HCT116 (cell line): ENCODE results near the gene FAM131A. TPM values are rescaled to one million over a fixed set of nuclear protein-coding genes. Genes with fewer than 3 reads are reported as not detected.

Experiments used
- ATAC-seq: fragments of 200-7000 bp; cut with Tn5 transposase; 2 replicates; pipeline ENCODE4 v1.9.1; 2020; ENCODE audit warnings: mild to moderate bottlenecking, moderate library complexity
- BruUV-seq: library from RNA; stranded (reverse); fragments of 400-500 nt; replicated peaks from 2 replicates; lab custom pipeline; 2021; lab: Mats Ljungman, UMichigan
- CTCF ChIA-PET: fragments of 300-600 bp; sonication (Branson Sonifier 250); formaldehyde crosslinking; loops from one replicate; lab custom pipeline; 2021; ENCODE audit warnings: antibody characterized with exemption; lab: Charles Lee
- POLR2A ChIA-PET: fragments of 300-600, 350-600 bp; sonication (Branson Sonifier 250); formaldehyde crosslinking; loops from one replicate; lab custom pipeline; 2021; ENCODE audit warnings: antibody characterized with exemption; lab: Charles Lee
- RAD21 ChIA-PET, 2 experiments: fragments of 300-600 bp; sonication (Branson Sonifier 250); formaldehyde crosslinking; loops; one replicate each; lab custom pipeline; 2023; ENCODE audit warnings: low total read pairs in 2 of 2; ENCODE audit not compliant: uncharacterized antibody in 2 of 2, unreplicated experiment in 2 of 2, low non-redundant PET in 1 of 2; lab: Charles Lee
- DNase-seq: peaks from one replicate; pipeline ENCODE4 v3.0.0-alpha.2; 2010; ENCODE audit warnings: low read depth, low spot score
- H2AFZ ChIP-seq: fragments of 200-600 bp; shearing (Covaris generic), sonication (generic); 2 replicates; pipeline ENCODE4 v1.6.1; 2017; ENCODE audit warnings: low read depth, mixed run types, mixed read lengths, antibody characterized with exemption, low read length; ENCODE audit not compliant: poor library complexity, severe bottlenecking
- H3K27ac ChIP-seq: 2 replicates; pipeline ENCODE4 v1.5.1; 2012; ENCODE audit warnings: low read depth, low read length
- H3K27me3 ChIP-seq: fragments of 200-600 bp; sonication (generic); 2 replicates; pipeline ENCODE4 v1.6.1; 2016; ENCODE audit warnings: mixed run types, low read length, mixed read lengths; ENCODE audit not compliant: insufficient read depth
- H3K36me3 ChIP-seq, 2 experiments: fragments of 200-500 bp in 1 of 2; fragments of 200-600 bp in 1 of 2; sonication (Bioruptor generic) in 1 of 2; sonication (generic) in 1 of 2; 2 replicates each; pipeline versions ENCODE4 v1.5.1 to v1.6.1; 2014 to 2016; ENCODE audit warnings: low read length in 2 of 2, inconsistent platforms in 1 of 2, mixed read lengths in 1 of 2, mixed run types in 1 of 2; ENCODE audit not compliant: insufficient read depth in 2 of 2, control insufficient read depth in 1 of 2
- H3K4me1 ChIP-seq, 2 experiments: fragments of 200-600 bp in 1 of 2; sonication (generic) in 1 of 2; 2 replicates each; pipeline versions ENCODE4 v1.5.1 to v1.6.1; 2012 to 2017; ENCODE audit warnings: low read length in 2 of 2, inconsistent platforms in 1 of 2, mild to moderate bottlenecking in 1 of 2, mixed read lengths in 1 of 2, mixed run types in 1 of 2, moderate library complexity in 1 of 2; ENCODE audit not compliant: insufficient read depth in 2 of 2, control insufficient read depth in 1 of 2
- H3K4me2 ChIP-seq: fragments of 200-600 bp; sonication (generic); 2 replicates; pipeline ENCODE4 v1.6.1; 2017; ENCODE audit warnings: mixed run types, low read length, mixed read lengths
- H3K4me3 ChIP-seq, 2 experiments: fragments of 200-600 bp in 1 of 2; sonication (generic) in 1 of 2; replicated peaks in 1 of 2; 2 replicates each; pipeline ENCODE4 v1.5.1; 2011 to 2016; ENCODE audit warnings: low read length in 2 of 2, control low read depth in 1 of 2, low read depth in 1 of 2, mild to moderate bottlenecking in 1 of 2, mixed read lengths in 1 of 2, mixed run types in 1 of 2
- H3K79me2 ChIP-seq: fragments of 200-600 bp; sonication (generic); 2 replicates; pipeline ENCODE4 v1.6.1; 2017; ENCODE audit warnings: mild to moderate bottlenecking, mixed run types, low read length, moderate library complexity, mixed read lengths; ENCODE audit not compliant: insufficient read depth
- H3K9ac ChIP-seq: fragments of 200-600 bp; sonication (generic); 2 replicates; pipeline ENCODE4 v1.6.1; 2016; ENCODE audit warnings: low read length, mixed read lengths
- H3K9me2 ChIP-seq: fragments of 200-600 bp; sonication (generic), shearing (Covaris generic); 2 replicates; pipeline ENCODE4 v1.6.1; 2017; ENCODE audit warnings: mixed run types, mild to moderate bottlenecking, moderate library complexity; ENCODE audit not compliant: insufficient read depth
- H3K9me3 ChIP-seq, 2 experiments: fragments of 200-500 bp in 1 of 2; fragments of 200-600 bp in 1 of 2; sonication (Bioruptor generic) in 1 of 2; sonication (generic) in 1 of 2; 2 replicates each; pipeline ENCODE4 v1.6.1; 2014 to 2017; ENCODE audit warnings: low read length in 2 of 2, mixed read lengths in 2 of 2, inconsistent platforms in 1 of 2, low read depth in 1 of 2, mild to moderate bottlenecking in 1 of 2, mixed run types in 1 of 2, moderate library complexity in 1 of 2; ENCODE audit not compliant: control insufficient read depth in 1 of 2, insufficient read depth in 1 of 2
- H4K20me1 ChIP-seq: fragments of 200-600 bp; sonication (generic), shearing (Covaris generic); 2 replicates; pipeline ENCODE4 v1.6.1; 2017; ENCODE audit warnings: mixed run types, mild to moderate bottlenecking, moderate library complexity; ENCODE audit not compliant: insufficient read depth
- CBX3 ChIP-seq: IDR thresholded peaks from 2 replicates; pipeline ENCODE4 v1.6.1; 2012; ENCODE audit warnings: low read depth
- CEBPB ChIP-seq: IDR thresholded peaks from 2 replicates; pipeline ENCODE4 v1.6.1; 2012; ENCODE audit warnings: low read depth
- EGR1 ChIP-seq: IDR thresholded peaks from 2 replicates; pipeline ENCODE4 v1.6.1; 2012; ENCODE audit warnings: low read depth
- ELF1 ChIP-seq: IDR thresholded peaks from 2 replicates; pipeline ENCODE4 v1.6.1; 2012; ENCODE audit warnings: low read depth, borderline replicate concordance
- EZH2 ChIP-seq: fragments of 200-600 bp; sonication (generic); IDR thresholded peaks from 2 replicates; pipeline ENCODE4 v1.6.1; 2017; ENCODE audit warnings: antibody characterized with exemption, mixed run types
- FOSL1 ChIP-seq: IDR thresholded peaks from 2 replicates; pipeline ENCODE4 v1.6.1; 2012; ENCODE audit warnings: low read depth
- RAD21 ChIP-seq: IDR thresholded peaks from 2 replicates; pipeline ENCODE4 v1.6.1; 2012; ENCODE audit warnings: low read depth, mild to moderate bottlenecking
- SRF ChIP-seq: IDR thresholded peaks from 2 replicates; pipeline ENCODE4 v1.6.1; 2012; ENCODE audit warnings: low read depth
- YY1 ChIP-seq: IDR thresholded peaks from 2 replicates; pipeline ENCODE4 v1.6.1; 2011; ENCODE audit warnings: low read length, low read depth, moderate library complexity, mild to moderate bottlenecking; ENCODE audit not compliant: insufficient replicate concordance; ENCODE audit errors: extremely low read depth
- intact Hi-C: fragments of 100-400 bp; cut with micrococcal nuclease; formaldehyde crosslinking; loops from 2 replicates; pipeline ENCODE4 v1.10.0; 2022
- total RNA-seq: library from RNA; stranded (reverse); gene quantifications from one replicate; pipeline ENCODE4 v1.2.1, GENCODE V29; 2021; ENCODE audit not compliant: unreplicated experiment
- TF ChIP-seq, protein P1 (sequence below), 3 experiments: fragments of 200-600 bp in 1 of 3; sonication (generic) in 1 of 3; IDR thresholded peaks in 2 of 3; conservative IDR thresholded peaks in 1 of 3; 2 replicates each; pipeline ENCODE4 v1.5.1; 2012 to 2017; ENCODE audit warnings: low read depth in 2 of 3, low read length in 2 of 3, antibody characterized with exemption in 1 of 3, borderline replicate concordance in 1 of 3, control low read depth in 1 of 3, mild to moderate bottlenecking in 1 of 3, mixed read lengths in 1 of 3, mixed run types in 1 of 3, moderate library complexity in 1 of 3; ENCODE audit not compliant: insufficient read depth in 1 of 3
- TF ChIP-seq, protein P2 (sequence below): IDR thresholded peaks from 2 replicates; pipeline ENCODE4 v1.6.1; 2012; ENCODE audit warnings: low read depth
- TF ChIP-seq, protein P3 (sequence below): IDR thresholded peaks from 2 replicates; pipeline ENCODE4 v1.6.1; 2012

FAM131A gene
- total RNA-seq, 1 experiment from 2014 or later: 17.8 TPM

DNA sequence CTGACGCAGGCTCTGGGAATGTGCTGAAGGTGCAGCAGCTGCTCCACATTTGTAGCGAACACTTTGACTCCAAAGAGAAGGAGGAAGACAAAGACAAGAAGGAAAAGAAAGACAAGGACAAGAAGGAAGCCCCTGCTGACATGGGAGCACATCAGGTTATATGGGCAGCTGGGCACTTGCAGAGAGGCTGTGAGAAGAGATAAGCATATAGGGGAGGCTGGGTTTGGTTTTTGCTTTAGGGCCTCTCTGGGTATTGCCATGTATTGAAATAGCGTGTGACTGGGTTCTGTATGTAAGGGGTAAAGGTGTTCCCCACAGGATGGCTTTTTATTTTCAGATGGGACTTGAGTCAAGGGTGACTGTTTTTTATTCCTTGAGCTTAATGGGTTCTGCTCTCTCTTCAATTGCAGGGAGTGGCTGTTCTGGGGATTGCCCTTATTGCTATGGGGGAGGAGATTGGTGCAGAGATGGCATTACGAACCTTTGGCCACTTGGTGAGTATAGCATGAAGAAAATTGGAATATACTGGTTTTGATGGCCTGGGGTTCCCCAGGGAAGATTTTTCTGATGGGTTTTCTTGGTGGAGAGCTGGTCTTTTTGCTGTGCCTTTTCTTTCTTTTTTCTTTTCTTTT lies 30.9 kb upstream of the FAM131A start:
- no peak for ATAC-seq
- no peak overlapping the region for H3K27ac ChIP-seq

More for the DNA sequence above, 30.9 kb upstream of the FAM131A start:
- H3K79me2 ChIP-seq: peaks cover 32% of the 10 kb centered on the region
- intact Hi-C loops: no loop called here
- ChIA-PET CTCF (interaction anchor here (1.2 kb wide), 1 partner anchor 17 kb away, joined by 3 read pairs; no protein-coding TSS in a partner anchor), RAD21 (no interaction called here), POLR2A (no interaction called here)
- no peak overlapping the region for H3K4me3 ChIP-seq
- H3K9ac ChIP-seq: no peak overlapping the region
- BruUV-seq: no TSS peak
- H2AFZ ChIP-seq: no peak overlapping the region
- no peaks in the 10 kb centered on the region for H3K9me3 ChIP-seq
- TF ChIP-seq SRF: no peak
- TF ChIP-seq, protein P1, sequence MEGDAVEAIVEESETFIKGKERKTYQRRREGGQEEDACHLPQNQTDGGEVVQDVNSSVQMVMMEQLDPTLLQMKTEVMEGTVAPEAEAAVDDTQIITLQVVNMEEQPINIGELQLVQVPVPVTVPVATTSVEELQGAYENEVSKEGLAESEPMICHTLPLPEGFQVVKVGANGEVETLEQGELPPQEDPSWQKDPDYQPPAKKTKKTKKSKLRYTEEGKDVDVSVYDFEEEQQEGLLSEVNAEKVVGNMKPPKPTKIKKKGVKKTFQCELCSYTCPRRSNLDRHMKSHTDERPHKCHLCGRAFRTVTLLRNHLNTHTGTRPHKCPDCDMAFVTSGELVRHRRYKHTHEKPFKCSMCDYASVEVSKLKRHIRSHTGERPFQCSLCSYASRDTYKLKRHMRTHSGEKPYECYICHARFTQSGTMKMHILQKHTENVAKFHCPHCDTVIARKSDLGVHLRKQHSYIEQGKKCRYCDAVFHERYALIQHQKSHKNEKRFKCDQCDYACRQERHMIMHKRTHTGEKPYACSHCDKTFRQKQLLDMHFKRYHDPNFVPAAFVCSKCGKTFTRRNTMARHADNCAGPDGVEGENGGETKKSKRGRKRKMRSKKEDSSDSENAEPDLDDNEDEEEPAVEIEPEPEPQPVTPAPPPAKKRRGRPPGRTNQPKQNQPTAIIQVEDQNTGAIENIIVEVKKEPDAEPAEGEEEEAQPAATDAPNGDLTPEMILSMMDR (IDR thresholded peaks at IDR 0.05 in 2 of 3, conservative IDR thresholded peaks at IDR 0.05 in 1 of 3; ENCODE audit: borderline replicate concordance in 1 of 3, insufficient read depth in 1 of 3, low read depth in 2 of 3, low read length in 2 of 3): no peak
- no peak for TF ChIP-seq YY1
- no peak for TF ChIP-seq EZH2
- no peak for TF ChIP-seq CBX3
- TF ChIP-seq CEBPB: no peak
- no peak for TF ChIP-seq EGR1
- TF ChIP-seq, protein P2, sequence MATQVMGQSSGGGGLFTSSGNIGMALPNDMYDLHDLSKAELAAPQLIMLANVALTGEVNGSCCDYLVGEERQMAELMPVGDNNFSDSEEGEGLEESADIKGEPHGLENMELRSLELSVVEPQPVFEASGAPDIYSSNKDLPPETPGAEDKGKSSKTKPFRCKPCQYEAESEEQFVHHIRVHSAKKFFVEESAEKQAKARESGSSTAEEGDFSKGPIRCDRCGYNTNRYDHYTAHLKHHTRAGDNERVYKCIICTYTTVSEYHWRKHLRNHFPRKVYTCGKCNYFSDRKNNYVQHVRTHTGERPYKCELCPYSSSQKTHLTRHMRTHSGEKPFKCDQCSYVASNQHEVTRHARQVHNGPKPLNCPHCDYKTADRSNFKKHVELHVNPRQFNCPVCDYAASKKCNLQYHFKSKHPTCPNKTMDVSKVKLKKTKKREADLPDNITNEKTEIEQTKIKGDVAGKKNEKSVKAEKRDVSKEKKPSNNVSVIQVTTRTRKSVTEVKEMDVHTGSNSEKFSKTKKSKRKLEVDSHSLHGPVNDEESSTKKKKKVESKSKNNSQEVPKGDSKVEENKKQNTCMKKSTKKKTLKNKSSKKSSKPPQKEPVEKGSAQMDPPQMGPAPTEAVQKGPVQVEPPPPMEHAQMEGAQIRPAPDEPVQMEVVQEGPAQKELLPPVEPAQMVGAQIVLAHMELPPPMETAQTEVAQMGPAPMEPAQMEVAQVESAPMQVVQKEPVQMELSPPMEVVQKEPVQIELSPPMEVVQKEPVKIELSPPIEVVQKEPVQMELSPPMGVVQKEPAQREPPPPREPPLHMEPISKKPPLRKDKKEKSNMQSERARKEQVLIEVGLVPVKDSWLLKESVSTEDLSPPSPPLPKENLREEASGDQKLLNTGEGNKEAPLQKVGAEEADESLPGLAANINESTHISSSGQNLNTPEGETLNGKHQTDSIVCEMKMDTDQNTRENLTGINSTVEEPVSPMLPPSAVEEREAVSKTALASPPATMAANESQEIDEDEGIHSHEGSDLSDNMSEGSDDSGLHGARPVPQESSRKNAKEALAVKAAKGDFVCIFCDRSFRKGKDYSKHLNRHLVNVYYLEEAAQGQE: no peak
- TF ChIP-seq, protein P3, sequence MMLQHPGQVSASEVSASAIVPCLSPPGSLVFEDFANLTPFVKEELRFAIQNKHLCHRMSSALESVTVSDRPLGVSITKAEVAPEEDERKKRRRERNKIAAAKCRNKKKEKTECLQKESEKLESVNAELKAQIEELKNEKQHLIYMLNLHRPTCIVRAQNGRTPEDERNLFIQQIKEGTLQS: no peak
- TF ChIP-seq ELF1: no peak
- TF ChIP-seq FOSL1: no peak
- no peak for TF ChIP-seq RAD21
- H3K4me2 ChIP-seq: no peak overlapping the region
- H3K36me3 ChIP-seq: peaks cover 59 to 66% of the 10 kb centered on the region in 2 experiments
- DNase-seq: no peak
- H3K4me1 ChIP-seq: no peaks in the 10 kb centered on the region
- H3K9me2 ChIP-seq: no peaks in the 10 kb centered on the region
- H3K27me3 ChIP-seq: no peaks in the 10 kb centered on the region
- no peaks in the 10 kb centered on the region for H4K20me1 ChIP-seq
